ENCODE data around the gene NECAB3.

- TF ChIP-seq CTCF (IDR thresholded peaks at IDR 0.05) = no peak
- TF ChIP-seq EP300 (IDR thresholded peaks at IDR 0.05) = no peak
- TF ChIP-seq POLR2A (IDR thresholded peaks at IDR 0.05) = no peak
Observed at GRCh38 chr20:33612001-33612400, 62.2 kb downstream of the NECAB3 start.

Measured in ovary (tissue), 3 donors.